ENCODE measurements around the gene NECAP2.

Gene NECAP2

DNA sequence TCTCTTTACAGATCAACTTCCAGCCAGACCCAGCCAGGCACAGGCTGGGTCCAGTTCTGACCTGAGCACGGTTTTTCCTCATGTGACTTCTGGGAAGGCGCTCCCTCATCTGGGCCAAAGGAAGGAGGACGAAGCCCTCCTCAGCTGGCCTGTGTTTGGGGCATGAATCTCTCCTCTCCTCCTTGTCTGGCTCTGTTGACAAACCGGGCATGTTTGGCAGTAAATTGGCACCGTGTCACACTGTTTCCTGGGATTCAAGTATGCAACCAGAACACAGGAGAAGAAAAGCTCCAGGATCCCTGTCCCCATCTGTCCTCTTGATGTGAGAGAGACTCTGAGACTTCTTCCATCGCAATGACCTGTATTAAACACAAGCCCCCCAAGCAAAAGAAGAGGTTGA lies 18.3 kb downstream of the NECAP2 start:
- Mint-ChIP-seq H3K36me3 (ENCODE audit: low read depth) (peaks cover 60% of the 10 kb centered on the region), H3K27ac (no peak overlapping the region), H3K27me3 (ENCODE audit: low read depth) (no peaks in the 10 kb centered on the region), H3K4me3 (no peak overlapping the region), H3K9me3 (no peaks in the 10 kb centered on the region), H3K4me1 (no peaks in the 10 kb centered on the region)
- no peak for TF ChIP-seq CTCF (IDR thresholded peaks at IDR 0.05; ENCODE audit: unreplicated experiment in 3 of 3)

GRCh38 chr1:16459352-16459925 lies 18.9 kb downstream of the NECAP2 start:
- TF ChIP-seq CTCF (IDR thresholded peaks at IDR 0.05; ENCODE audit: unreplicated experiment in 3 of 3): no peak
- no peaks in the 10 kb centered on the region for H3K4me1 Mint-ChIP-seq
- no peaks in the 10 kb centered on the region for H3K27me3 Mint-ChIP-seq (ENCODE audit: low read depth)

GRCh38 chr1:16461681-16462080 lies 21.2 kb downstream of the NECAP2 start:
- no peak overlapping the region for H3K27ac Mint-ChIP-seq
- peaks cover 54% of the 10 kb centered on the region for H3K36me3 Mint-ChIP-seq (ENCODE audit: low read depth)
- H3K4me3 Mint-ChIP-seq: no peak overlapping the region
- no peaks in the 10 kb centered on the region for H3K27me3 Mint-ChIP-seq (ENCODE audit: low read depth)
- H3K9me3 Mint-ChIP-seq: no peaks in the 10 kb centered on the region
- no peaks in the 10 kb centered on the region for H3K4me1 Mint-ChIP-seq
- TF ChIP-seq CTCF (IDR thresholded peaks at IDR 0.05; ENCODE audit: unreplicated experiment in 3 of 3): no peak

More at GRCh38 chr1:16459352-16459925, 18.9 kb downstream of the NECAP2 start:
- Mint-ChIP-seq H3K9me3 (no peaks in the 10 kb centered on the region), H3K4me3 (no peak overlapping the region), H3K27ac (no peak overlapping the region), H3K36me3 (ENCODE audit: low read depth) (peaks cover 61% of the 10 kb centered on the region)

GRCh38 chr1:16462773-16463330 lies 22.3 kb downstream of the NECAP2 start:
- no peaks in the 10 kb centered on the region for H3K9me3 Mint-ChIP-seq
- H3K27me3 Mint-ChIP-seq (ENCODE audit: low read depth): no peaks in the 10 kb centered on the region
- no peak overlapping the region for H3K4me3 Mint-ChIP-seq
- no peaks in the 10 kb centered on the region for H3K4me1 Mint-ChIP-seq
- H3K27ac Mint-ChIP-seq: no peak overlapping the region
- TF ChIP-seq CTCF (IDR thresholded peaks at IDR 0.05; ENCODE audit: unreplicated experiment in 3 of 3): no peak
- H3K36me3 Mint-ChIP-seq (ENCODE audit: low read depth): peaks cover 59% of the 10 kb centered on the region

DNA sequence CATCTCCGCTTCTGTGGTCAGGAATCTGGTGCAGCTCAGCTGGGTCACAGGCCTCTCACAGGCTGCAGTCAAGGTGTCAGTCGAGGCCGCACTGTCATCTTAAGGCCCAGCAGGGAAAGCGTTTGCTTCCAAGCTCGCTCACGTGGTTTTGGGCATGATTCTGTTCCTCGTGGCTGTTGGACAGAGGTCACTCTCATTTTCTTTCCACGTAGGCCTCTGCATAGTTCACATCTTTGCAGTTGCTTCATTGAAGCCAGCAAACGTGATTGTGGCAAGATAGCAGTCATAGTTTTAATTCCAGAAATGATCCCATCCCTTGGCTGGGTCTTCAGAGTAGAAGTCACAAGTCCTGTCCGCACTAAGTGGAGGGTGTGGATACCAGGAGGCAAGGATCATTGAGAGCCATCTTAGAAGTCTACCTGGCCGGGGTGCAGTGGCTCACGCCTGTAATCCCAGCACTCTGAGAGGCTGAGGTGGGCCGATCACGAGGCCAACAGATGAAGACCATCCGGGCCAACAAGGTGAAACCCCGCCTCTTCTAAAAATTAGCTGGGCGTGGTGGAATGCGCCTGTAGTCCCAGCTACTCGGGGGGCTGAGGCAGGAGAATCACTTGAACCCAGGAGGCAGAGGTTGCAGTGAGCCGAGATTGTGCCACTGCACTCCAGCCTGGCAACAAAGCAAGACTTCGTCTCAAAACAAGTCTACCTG lies 24.5 kb downstream of the NECAP2 start:
- no peaks in the 10 kb centered on the region for H3K9me3 Mint-ChIP-seq
- H3K36me3 Mint-ChIP-seq (ENCODE audit: low read depth): peaks cover 59% of the 10 kb centered on the region
- no peaks in the 10 kb centered on the region for H3K27me3 Mint-ChIP-seq (ENCODE audit: low read depth)
- H3K4me3 Mint-ChIP-seq: no peak overlapping the region
- TF ChIP-seq CTCF (IDR thresholded peaks at IDR 0.05; ENCODE audit: unreplicated experiment in 3 of 3): no peak
- peaks cover 5% of the 10 kb centered on the region for H3K4me1 Mint-ChIP-seq
- no peak overlapping the region for H3K27ac Mint-ChIP-seq
